ENCODE data around the gene APLF.
"Not testable (repeated sequence)": the region's sequence is repeated elsewhere in the genome, so short reads cannot be mapped to it uniquely, and the experiment has no call there.

The APLF gene

GRCh38 chr2:68476454-68476853 lies 9.1 kb downstream of the APLF start:
- no peak for DNase-seq (ENCODE audit: low read depth)

DNA sequence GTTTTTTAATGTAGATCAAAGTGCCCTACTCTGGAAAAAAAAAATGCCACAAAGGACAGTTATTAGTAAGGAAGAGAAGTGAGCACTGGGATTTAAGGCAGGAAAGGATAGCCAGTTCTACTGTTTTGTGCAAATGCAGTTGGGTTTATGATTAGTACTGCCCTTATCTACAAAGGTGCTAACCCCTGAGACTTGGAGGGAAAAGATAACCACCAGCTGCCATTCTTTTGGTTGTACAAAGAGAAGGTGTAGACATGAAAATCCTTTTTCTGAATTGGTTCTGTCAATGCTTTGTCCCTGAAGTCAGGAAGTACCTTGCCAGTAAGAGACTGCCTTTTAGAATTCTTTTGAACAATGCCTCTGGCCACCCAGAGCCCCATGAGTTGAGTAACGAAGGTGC lies 11.3 kb downstream of the APLF start:
- no peak for DNase-seq (ENCODE audit: low read depth)

GRCh38 chr2:68482296-68482820 lies 15.0 kb downstream of the APLF start:
- DNase-seq (ENCODE audit: low read depth), result no peak

GRCh38 chr2:68483011-68483410 lies 15.6 kb downstream of the APLF start:
- DNase-seq (ENCODE audit: low read depth), result no peak

GRCh38 chr2:68487773-68488355 lies 20.5 kb downstream of the APLF start:
- no peak for DNase-seq (ENCODE audit: low read depth)

GRCh38 chr2:68488605-68489004 lies 21.2 kb downstream of the APLF start:
- DNase-seq (ENCODE audit: low read depth), result not testable (repeated sequence)

- no peak for DNase-seq (ENCODE audit: low read depth)
Measured at GRCh38 chr2:68489282-68489681, 21.9 kb downstream of the APLF start.

- no peak for DNase-seq (ENCODE audit: low read depth)
Measured at GRCh38 chr2:68491582-68491981, 24.2 kb downstream of the APLF start.

DNA sequence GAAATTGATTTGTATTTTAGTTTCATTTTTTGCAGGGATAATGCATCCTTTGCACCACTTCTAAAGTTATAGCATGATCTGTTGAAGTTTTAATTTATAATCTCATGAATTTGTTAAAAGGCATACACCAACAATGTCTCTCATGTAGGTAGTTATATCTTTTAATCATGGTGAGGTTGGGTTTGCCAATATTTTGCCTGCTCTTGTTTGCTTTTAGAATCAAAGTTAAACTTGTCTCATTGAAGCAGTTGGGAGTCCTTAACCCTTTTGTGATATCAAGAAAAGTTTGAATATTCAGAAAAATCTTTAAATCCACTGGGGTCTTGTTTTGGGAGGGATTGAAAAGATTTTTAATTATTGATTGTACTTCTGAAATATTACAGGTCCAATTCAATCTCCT lies 31.7 kb downstream of the APLF start:
- no peak for DNase-seq (ENCODE audit: low read depth)

DNA sequence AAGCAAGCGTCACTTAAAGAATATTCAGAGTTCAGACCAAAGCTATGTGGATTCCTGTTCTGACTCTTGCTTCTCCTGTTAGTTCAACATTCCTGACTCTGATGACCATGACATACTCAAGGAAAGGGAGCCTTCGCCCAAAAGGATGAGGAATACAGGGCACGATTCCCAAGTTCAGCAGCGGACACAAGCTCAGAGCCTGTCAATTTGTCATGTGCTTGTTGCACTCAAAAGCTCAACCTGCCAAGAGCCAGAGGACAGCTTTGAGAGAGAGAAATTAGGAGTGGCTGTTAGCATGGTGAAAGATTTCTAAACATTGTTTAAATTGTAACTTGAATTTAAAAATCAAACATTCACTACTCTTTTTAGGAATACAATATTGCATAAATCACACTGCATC lies 33.3 kb downstream of the APLF start:
- no peak for DNase-seq (ENCODE audit: low read depth)

GRCh38 chr2:68501768-68502167 lies 34.4 kb downstream of the APLF start:
- no peak for DNase-seq (ENCODE audit: low read depth)

DNA sequence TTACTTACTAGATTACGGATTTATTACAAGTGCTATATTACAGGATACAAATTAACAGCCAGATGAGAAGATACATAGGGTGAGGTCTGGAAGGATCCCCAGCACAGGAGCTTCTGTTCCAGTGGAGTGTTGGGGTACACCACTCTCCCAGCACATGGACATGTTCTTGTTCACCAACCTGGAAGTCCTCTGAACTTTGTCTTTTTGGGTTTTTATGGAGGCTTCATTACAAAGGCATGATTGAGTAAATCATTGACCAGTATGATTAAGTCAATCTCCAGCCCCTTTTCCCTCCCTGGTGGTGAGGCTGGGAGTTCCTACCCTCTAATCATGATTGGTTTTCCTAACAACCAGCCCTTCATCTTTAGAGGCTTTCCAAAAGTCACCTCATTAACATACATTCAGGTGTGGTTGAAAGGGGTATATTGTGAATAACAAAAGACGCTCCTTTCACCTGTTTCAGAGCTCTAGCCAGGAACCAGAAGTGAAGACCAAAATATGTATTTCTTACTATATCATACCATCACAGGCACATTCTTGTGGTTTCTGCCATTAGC lies 38.3 kb downstream of the APLF start:
- no peak for DNase-seq (ENCODE audit: low read depth)

GRCh38 chr2:68506170-68506569 lies 38.8 kb downstream of the APLF start:
- no peak for DNase-seq (ENCODE audit: low read depth)

DNA sequence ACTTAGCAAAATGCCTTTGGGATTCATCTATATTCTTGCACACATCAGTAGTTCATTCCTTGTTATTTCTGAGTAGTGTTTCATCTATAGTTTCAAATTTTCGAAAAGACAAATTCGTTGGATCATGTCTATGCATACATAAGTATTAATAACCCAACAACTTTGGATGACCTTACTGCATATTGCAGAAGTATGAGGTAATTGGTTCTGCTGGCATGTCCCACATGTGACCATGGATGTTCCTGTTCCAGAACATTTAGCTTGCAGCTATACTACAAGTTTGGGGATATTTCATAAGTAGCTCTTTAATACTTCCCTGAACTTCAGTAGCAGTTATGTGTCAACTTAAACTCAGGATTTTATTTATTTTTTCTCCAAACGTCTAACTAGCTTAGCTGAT lies 44.9 kb downstream of the APLF start:
- DNase-seq (ENCODE audit: low read depth), result no peak

- DNase-seq (ENCODE audit: low read depth), result no peak
Measured at GRCh38 chr2:68512966-68513365, 45.6 kb downstream of the APLF start.

DNA sequence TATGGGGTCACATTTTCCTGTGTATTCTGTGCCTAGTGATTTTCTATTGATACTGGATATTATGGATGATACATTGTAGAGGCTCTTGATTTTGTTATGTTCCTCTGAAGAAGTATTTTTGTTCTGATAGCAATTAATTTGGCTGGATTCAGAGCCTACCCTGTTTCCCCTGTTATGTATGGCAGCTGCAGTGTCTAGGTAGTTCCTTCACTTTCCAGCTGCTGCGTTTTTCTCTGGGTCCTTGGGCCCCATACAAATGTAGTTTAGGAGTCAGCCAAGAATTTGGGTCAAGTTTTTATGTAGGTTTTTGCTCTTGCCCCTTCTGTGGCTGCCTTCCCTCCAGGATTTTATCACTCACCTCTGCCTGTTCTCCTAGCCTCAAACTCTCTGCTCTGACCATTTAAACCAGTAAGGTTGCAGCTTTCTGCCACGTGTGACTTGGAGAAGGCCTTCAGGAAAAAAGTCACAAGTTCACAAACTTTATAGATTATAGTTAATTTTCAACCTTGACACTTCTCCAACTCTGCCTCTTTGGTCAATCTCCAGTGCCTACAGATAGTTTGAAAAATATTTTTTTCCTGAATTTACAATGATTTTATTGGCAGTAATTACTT lies 47.0 kb downstream of the APLF start:
- no peak for DNase-seq (ENCODE audit: low read depth)

DNA sequence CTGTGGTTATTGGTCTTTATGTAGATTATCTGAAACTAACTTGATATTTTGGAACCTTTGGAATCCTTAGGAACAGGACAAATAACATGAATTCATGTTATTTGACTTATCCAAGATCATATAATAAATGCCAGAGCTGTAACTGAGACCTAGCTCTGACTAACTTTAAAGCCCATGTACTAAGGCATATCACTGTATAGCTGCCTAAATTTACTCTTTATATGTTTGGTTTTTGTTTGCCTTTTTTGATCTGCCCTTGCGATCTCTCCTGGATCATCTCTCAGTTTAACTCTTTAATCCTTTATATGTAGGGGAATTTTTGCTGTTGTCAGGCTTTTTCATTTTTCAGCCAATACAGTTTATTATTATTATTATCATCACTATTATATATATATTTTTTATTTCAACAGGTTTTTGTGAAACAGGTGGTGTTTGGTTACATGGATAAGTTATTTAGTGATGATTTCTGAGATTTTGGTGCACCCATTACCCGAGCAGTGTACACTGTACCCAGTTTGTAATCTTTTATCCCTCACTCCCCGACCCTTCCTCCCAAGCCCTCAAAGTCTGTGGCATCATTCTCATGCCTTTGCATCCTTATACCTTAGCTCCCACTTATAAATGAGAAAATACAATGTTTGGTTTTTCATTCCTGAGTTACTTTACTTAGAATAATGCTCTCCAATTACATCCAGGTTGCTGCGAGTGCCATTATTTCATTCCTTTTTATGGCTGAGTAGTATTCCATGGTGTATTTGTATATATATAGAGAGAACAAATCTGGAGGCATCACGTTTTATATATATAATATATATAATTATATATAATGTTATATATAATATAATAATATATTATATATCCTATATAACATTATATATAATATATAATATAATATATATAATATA lies 48.9 kb downstream of the APLF start:
- no peak for DNase-seq (ENCODE audit: low read depth)

DNA sequence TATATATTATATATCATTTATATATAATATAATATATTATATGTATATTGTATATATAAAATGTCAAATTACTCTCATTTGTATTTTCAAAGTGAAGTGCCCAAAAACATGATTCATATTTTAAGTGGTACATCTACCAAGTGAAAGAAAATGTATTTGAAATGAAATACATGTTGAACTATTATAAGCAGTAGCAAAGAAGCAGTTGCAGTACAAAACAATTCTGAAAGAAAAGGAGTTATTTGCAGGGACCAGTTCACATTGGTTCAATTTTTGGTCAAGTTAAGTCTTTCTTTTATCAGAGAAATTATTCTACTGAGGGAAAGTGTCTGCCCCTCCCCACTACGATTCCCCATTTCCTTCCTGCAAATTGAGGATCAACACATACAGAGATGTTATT lies 51.9 kb downstream of the APLF start:
- no peak for DNase-seq (ENCODE audit: low read depth)

DNA sequence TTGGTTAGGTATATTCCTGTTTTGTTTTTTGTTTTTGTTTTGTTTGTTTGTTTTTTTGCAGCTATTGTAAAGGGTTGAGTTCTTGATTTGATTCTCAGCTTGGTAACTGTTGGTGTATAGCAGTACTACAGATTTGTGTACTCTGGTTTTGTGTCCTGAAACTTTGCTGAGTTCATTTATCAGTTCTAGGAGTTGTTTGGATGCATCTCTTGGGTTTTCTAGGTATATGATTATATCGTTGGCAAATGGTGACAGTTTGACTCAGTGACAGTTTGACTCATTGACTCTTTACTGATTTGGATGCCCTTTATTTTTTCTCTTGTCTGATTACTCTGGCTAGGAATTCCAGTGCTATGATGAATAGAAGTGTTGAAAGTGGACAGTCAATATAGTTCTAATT lies 53.7 kb downstream of the APLF start:
- DNase-seq (ENCODE audit: low read depth), result no peak

DNA sequence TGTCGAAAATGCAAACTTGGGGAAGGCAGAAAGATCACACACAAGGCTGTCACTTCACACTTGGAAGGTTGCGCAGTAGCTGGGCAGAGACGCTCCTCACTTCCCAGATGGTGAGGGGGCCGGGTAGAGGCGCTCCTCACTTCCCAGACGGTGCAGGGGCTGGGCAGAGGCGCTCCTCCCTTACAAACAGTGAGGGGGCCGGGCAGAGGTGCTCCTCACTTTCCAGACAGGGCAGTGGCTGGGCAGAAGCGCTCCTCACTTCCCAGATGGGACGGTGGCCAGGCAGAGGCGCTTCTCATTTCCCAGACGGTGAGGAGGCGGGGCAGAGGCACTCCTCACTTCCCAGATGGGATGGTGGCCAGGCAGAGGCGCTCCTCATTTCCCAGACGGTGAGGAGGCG lies 59.6 kb downstream of the APLF start:
- not testable (repeated sequence) for DNase-seq (ENCODE audit: low read depth)

GRCh38 chr2:68527343-68528081 lies 60.1 kb downstream of the APLF start:
- DNase-seq (ENCODE audit: low read depth), result not testable (repeated sequence)

DNA sequence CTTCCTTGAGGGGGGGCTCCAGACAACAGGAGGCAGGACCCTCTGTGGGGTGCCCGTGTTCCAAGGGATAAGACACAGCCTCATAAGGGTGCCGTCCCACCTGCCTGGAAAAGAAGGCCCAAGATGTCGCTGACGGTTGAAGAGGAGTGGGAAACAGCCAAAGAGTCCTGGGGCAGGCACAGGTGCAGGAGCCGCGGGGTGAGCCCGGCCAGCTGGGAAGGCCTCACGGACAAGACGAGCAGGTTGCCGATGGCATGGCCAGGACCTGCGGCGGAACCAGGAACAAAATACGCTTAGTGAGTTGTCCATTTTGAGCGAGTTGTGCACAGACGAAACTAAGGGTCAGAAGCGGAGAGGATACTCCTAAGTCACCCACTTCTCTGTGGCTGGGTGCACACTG lies 61.8 kb downstream of the APLF start:
- not testable (repeated sequence) for DNase-seq (ENCODE audit: low read depth)
